Duodenal mucosa (tissue), 2 donors: Measurements from ENCODE around the gene SPHK1.
A peak's percentile ranks its signal among the peaks of the same experiment; 100 is the strongest.
"Not testable (repeated sequence)": the region's sequence is repeated elsewhere in the genome, so short reads cannot be mapped to it uniquely, and the experiment has no call there.

Source experiments
- H3K27ac ChIP-seq: one replicate; pipeline ENCODE4 v1.7.0; 2013; ENCODE audit warnings: low read depth, low read length
- H3K27me3 ChIP-seq, 2 donors: one replicate each; pipeline ENCODE4 v1.7.0; 2013; ENCODE audit warnings: low read length in 2 of 2, control low read depth in 1 of 2; ENCODE audit not compliant: insufficient read depth in 2 of 2, control insufficient read depth in 1 of 2
- H3K36me3 ChIP-seq, 2 donors: one replicate each; pipeline ENCODE4 v1.7.0; 2013; ENCODE audit warnings: low read length in 2 of 2, control low read depth in 1 of 2; ENCODE audit not compliant: insufficient read depth in 2 of 2, control insufficient read depth in 1 of 2
- H3K4me1 ChIP-seq, 2 donors: one replicate each; pipeline ENCODE4 v1.7.0; 2013; ENCODE audit warnings: low read length in 2 of 2, control low read depth in 1 of 2; ENCODE audit not compliant: insufficient read depth in 2 of 2, control insufficient read depth in 1 of 2
- H3K4me3 ChIP-seq, 2 donors: one replicate each; pipeline ENCODE4 v1.7.0; 2013; ENCODE audit warnings: low read length in 2 of 2, low read depth in 1 of 2
- H3K9ac ChIP-seq, 2 donors: one replicate each; pipeline ENCODE4 v1.7.0; 2013; ENCODE audit warnings: low read length in 2 of 2, low read depth in 1 of 2
- H3K9me3 ChIP-seq, 2 donors: one replicate each; pipeline ENCODE4 v1.7.0; 2013; ENCODE audit warnings: low read length in 2 of 2, control low read depth in 1 of 2; ENCODE audit not compliant: control insufficient read depth in 1 of 2

SPHK1 gene

DNA sequence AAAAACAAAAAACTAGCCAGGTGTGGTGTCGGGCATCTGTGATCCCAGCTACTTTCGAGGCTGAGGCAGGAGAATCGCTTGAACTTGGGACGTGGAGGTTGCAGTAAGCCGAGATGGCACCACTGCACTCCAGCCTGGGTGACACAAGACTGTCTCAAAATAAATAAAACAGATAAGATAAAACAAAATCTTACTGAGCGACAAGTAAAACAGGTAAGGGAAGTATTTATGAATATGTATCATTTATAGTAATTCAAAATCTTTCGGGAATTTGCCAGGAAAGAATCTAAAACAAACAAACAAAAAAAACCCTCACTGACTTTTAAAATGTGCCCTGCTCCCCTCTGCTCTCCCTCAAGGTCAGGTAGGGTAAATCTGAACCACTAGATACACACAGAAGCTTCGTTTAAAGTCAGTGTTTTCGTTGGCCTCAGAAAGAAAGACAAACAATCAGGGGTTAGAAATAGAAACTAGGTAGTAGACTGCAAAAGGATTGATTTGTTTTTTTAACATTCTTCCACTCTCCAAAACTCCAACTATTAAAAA is 32.8 kb upstream of the SPHK1 start:
- Histone ChIP-seq H3K9me3 (no peaks in the 10 kb centered on the region), H3K4me1 (peaks cover 11 to 12% of the 10 kb centered on the region in 2 donors), H3K4me3 (no peak overlapping the region), H3K27me3 (no peaks in the 10 kb centered on the region), H3K36me3 (peaks cover 0 to 10% of the 10 kb centered on the region in 2 donors), H3K9ac (no peak overlapping the region), H3K27ac (no peak overlapping the region)

DNA sequence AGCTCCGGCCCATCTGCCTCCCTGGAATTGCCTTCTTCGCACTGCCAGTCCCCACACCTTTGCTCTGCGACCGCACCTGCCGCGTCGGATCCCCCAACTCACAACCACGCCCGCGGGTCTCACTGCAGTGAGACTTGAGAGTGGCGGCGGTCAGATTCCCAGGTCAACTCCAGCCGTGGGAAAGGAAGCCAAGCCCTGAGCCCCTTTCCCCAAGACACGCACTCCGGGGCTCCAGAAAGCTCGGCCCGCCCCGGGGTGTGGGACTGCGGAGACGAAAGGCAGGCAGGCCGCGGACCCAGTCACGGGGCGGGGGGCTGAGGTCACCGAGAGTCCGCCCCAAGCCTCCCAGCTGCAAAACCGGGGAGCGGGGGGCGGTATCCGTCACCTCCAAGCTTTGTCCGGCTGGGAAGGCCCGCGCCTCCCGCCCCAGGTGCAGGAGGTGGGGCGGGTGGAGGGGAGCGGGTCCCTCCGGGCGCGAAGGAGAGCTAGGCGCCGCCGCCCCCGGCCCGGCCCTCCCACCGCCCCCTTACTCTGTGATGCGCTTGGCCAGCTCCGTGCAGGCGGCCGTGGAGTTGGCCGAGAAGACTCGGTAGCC is 31.3 kb upstream of the SPHK1 start:
- Histone ChIP-seq H3K9ac (peak overlapping the region; percentile 74), H3K4me3 (peak overlapping the region; percentile 84 to 87), H3K27me3 (no peaks in the 10 kb centered on the region), H3K27ac (peak overlapping the region; percentile 93), H3K9me3 (no peaks in the 10 kb centered on the region), H3K36me3 (no peaks in the 10 kb centered on the region), H3K4me1 (peaks cover 11 to 12% of the 10 kb centered on the region in 2 donors)

DNA sequence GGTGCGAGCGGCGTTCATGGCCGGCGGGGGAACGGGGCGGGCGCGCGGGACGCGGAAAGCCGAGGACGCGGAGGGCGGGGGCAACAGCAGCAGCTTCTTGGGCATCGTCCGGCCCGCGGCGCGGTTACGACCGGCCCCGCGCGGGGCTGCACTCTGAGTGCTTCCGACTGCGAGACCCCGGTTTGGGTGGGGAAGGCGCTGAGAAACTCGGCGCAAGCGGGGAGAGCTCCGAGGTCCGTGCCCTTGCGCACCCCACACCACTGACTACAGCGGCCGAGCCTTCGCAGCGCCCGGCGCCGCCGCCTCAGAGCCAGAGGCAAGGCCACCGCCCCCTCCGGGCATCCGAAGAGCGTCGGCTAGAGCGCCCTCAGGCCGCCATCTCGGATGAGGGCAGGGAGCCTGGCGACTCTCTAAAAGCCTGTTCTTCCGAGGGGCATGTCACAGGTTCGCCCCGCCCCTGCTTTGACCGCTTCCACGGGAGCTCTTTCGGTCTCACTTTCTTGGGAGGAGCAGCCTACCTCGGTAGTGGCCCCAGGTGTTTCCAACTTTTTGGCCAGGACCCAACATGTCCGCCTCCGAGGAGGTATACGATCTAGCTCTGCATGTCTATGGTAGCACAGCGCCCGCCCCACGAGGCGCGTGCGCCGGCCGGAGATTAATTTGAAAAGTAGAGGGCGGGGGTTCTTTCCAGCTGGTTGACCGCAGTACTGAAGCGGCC is 30.7 kb upstream of the SPHK1 start, which contains the start of gene PRPSAP1:
Gene PRPSAP1, minus strand, starts transcription at position 318 of the 718 bp plus-strand sequence. Its CDS starts 213 bp downstream, at position 105.
- Histone ChIP-seq H3K9ac (peak within 1 kb of the TSS; percentile 74 to 75), H3K9me3 (no peaks in the 10 kb centered on the region), H3K27ac (peak within 1 kb of the TSS; percentile 93), H3K4me1 (peaks cover 11 to 12% of the 10 kb centered on the region in 2 donors), H3K27me3 (no peaks in the 10 kb centered on the region), H3K4me3 (peak within 1 kb of the TSS; percentile 84 to 87), H3K36me3 (no peaks in the 10 kb centered on the region)

DNA sequence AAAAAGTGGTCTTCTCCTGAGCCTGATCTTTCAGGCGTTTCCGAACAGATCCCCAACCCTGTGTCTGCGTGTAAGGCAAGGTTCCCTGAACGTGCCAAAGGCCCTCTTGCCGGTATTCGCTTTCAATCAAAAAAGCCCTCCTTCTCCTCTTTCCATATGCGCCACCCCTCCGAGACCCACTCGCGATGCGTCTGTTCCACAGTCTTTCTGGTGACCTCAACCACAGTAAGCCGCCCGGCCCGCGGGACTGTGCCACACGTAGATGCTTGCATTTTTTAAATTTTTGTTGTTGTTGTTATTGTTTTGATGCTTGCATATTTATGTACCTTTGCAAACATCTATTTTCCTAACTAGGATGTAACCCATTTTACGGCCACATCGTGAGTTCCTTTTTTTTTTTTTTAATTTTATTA is 30.1 kb upstream of the SPHK1 start:
- Histone ChIP-seq H3K9ac (peak overlapping the region; percentile 74 to 75), H3K36me3 (no peaks in the 10 kb centered on the region), H3K4me3 (peak overlapping the region; percentile 84 to 87), H3K4me1 (peaks cover 11 to 12% of the 10 kb centered on the region in 2 donors), H3K9me3 (no peaks in the 10 kb centered on the region), H3K27ac (no peak overlapping the region), H3K27me3 (no peaks in the 10 kb centered on the region)

DNA sequence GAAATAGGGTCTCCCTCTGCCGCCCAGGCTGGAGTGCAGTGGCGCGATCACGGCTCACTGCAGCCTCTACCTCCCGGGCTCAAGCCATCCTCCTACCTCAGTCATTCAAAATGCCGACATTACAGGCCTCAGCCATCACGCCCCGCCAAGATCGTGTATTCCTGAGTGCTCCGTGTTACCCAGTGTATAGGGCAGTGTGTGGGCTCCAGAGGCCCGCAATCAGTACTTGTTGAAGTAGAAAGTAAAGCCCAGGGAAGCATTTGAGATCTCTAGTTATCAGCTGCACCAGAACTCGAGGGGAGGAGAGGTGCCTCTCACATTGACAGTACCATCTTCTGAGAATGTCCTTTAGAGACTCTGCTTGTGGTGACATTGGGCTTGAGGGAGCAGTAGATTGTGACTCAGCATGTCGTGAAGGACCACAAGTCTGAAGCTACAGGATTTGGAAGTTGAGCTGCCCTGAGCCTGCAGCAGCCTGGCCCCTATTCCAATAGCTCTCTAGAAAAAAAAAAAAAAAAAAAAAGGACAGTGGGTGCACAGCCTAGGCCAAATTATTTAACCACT is 29.6 kb upstream of the SPHK1 start:
- H3K9me3 ChIP-seq = no peaks in the 10 kb centered on the region
- H3K9ac ChIP-seq = no peak overlapping the region
- peaks cover 11 to 12% of the 10 kb centered on the region in 2 donors for H3K4me1 ChIP-seq
- H3K27me3 ChIP-seq = no peaks in the 10 kb centered on the region
- peak overlapping the region in 1 of 2 donors; percentile 87 for H3K4me3 ChIP-seq
- no peak overlapping the region for H3K27ac ChIP-seq
- H3K36me3 ChIP-seq = no peaks in the 10 kb centered on the region

DNA sequence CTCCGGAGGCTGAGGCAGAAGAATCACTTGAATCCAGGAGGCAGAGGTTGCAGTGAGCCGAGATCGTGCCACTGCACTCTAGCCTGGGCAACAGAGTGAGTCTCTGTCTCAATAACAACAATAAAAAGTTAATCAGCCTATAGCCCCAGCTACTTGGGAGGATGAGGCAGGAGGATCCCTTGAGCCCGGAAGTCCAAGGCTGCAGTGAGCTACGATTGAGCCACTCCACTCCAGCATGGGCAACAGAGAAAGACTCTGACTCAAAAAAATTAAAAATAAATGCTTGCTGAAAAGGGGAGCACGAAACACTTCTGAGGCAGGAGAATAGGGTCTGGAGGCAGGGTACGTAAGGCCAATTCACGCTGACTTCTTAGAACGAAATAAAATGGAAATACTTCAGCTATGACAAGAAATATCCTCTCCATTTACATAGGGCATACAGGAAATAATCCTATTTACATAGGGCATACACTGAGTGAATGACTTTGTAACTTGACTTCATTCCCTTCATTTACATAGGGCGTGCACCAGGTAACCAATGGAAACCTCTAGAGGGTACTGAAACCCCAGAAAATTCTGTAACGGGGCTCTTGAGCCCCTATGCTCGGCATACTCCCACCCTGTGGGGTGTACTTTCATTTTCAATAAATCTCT is 27.5 kb upstream of the SPHK1 start:
- no peak overlapping the region for H3K4me3 ChIP-seq

DNA sequence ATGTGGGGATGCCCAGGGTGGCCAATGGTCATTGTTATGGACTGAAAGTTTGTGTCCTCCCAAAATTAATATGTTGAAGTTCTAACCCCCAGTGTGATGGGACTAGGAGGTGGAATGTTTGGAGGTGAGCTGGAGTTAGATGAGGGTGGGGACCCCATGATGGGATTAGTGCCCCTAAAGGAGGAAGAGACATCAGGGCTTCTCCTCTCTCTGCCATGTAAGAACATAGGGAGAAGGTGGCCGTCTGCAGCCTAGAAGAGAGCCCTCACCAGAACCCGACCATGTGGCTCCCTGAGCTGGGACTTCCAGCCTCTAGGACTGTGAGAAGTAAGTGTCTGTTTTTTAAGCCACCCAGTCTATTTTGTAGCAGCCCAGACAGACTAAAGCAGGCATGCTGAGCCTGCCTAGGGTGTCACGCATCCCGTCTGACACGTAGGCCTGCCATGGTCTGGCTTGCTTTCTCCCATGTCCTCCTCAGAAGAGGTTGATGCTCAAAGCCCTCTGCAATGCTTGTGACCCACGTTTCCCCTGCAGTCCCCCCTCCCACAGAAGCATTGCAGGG is 26.7 kb upstream of the SPHK1 start:
- no peaks in the 10 kb centered on the region for H3K27me3 ChIP-seq
- no peak overlapping the region for H3K4me3 ChIP-seq
- H3K4me1 ChIP-seq = peaks cover 3 to 10% of the 10 kb centered on the region in 2 donors
- no peak overlapping the region for H3K9ac ChIP-seq
- H3K36me3 ChIP-seq = no peaks in the 10 kb centered on the region
- no peak overlapping the region for H3K27ac ChIP-seq
- no peaks in the 10 kb centered on the region for H3K9me3 ChIP-seq

More for the DNA sequence above, 27.5 kb upstream of the SPHK1 start:
- Histone ChIP-seq H3K9ac (no peak overlapping the region), H3K27me3 (no peaks in the 10 kb centered on the region), H3K36me3 (no peaks in the 10 kb centered on the region), H3K9me3 (no peaks in the 10 kb centered on the region), H3K27ac (no peak overlapping the region), H3K4me1 (peaks cover 8 to 12% of the 10 kb centered on the region in 2 donors)

DNA sequence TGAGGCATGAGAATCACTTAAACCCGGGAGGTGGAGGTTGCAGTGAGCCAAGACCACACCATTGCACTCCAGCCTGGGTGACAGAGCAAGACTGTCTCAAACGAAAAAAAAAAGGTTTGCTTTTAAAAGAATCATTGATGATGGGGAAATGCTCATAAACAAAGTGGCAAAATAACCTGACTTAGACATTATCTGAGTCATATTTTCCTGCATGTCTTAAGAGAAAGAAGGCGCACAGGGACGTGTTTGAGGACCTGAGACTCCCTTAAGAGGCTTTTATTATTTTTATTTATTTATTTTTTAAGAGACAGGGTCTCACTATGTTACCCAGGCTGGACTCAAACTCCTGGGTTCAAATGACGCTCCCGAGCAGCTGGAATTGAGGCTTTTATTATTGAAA is 25.0 kb upstream of the SPHK1 start:
- H3K4me1 ChIP-seq = peaks cover 0 to 3% of the 10 kb centered on the region in 2 donors
- no peak overlapping the region for H3K27ac ChIP-seq
- H3K4me3 ChIP-seq = no peak overlapping the region
- no peaks in the 10 kb centered on the region for H3K9me3 ChIP-seq
- H3K9ac ChIP-seq = no peak overlapping the region
- no peaks in the 10 kb centered on the region for H3K36me3 ChIP-seq
- H3K27me3 ChIP-seq = no peaks in the 10 kb centered on the region

DNA sequence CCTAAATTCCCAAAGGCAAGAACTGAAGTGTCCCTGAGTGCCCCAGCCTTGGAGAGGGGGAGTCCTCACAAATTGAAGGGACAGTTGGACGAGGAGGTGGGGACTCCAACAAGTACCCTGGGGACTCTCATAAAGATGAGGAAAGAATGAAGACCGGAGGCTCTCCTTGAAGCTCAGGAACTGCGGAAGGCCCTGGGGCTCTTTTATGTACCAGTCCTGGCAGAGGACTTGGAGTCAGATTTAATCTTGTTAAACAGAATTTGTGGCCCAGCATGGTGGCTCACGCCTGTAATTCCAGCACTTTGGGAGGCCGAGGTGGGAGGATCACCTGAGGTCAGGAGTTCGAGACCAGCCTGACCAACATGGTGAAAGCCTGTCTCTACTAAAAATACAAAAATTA is 24.6 kb upstream of the SPHK1 start:
- not testable (repeated sequence) for H3K27ac ChIP-seq, H3K9ac ChIP-seq, H3K27me3 ChIP-seq, H3K4me1 ChIP-seq, H3K4me3 ChIP-seq, H3K9me3 ChIP-seq, H3K36me3 ChIP-seq
